ENCODE measurements around the gene MYBPC2. TPM values are rescaled to one million over a fixed set of nuclear protein-coding genes. Genes with fewer than 3 reads are reported as not detected.
A peak's percentile ranks its signal among the peaks of the same experiment; 100 is the strongest.
"Not testable (repeated sequence)": the region's sequence is repeated elsewhere in the genome, so short reads cannot be mapped to it uniquely, and the experiment has no call there.

MYBPC2 gene
- total RNA-seq, 1 donor from 2014 or later, result 1.4 TPM

- Mint-ChIP-seq H3K9me3 (no peaks in the 10 kb centered on the region), H3K4me1 (peaks cover 28% of the 10 kb centered on the region), H3K4me3 (peak overlapping the region; percentile 45), H3K36me3 (ENCODE audit: low read depth) (peaks cover 25% of the 10 kb centered on the region), H3K27me3 (no peaks in the 10 kb centered on the region), H3K27ac (no peak overlapping the region)
- ATAC-seq (ENCODE audit: low read depth) (no peak), DNase-seq (no peak)
- intact Hi-C loops (cut with micrococcal nuclease), result no loop called here
- TF ChIP-seq CTCF (IDR thresholded peaks at IDR 0.05), result no peak
- POLR2A ChIA-PET, result no interaction called here
- CTCF ChIA-PET, result no interaction called here
These were observed 45.4 kb upstream of the MYBPC2 start for GRCh38 chr19:50387176-50387867.

- ChIA-PET POLR2A (no interaction called here), CTCF (no interaction called here)
- ATAC-seq (ENCODE audit: low read depth), result no peak
- intact Hi-C loops (cut with micrococcal nuclease), result no loop called here
- no peak for TF ChIP-seq CTCF (IDR thresholded peaks at IDR 0.05)
- Mint-ChIP-seq H3K36me3 (ENCODE audit: low read depth) (peaks cover 28% of the 10 kb centered on the region), H3K27ac (no peak overlapping the region), H3K9me3 (no peaks in the 10 kb centered on the region), H3K4me1 (peaks cover 28% of the 10 kb centered on the region), H3K4me3 (peak overlapping the region; percentile 45), H3K27me3 (no peaks in the 10 kb centered on the region)
- no peak for DNase-seq
These were observed 44.8 kb upstream of the MYBPC2 start for GRCh38 chr19:50387868-50388245.

GRCh38 chr19:50390295-50390694 is 42.4 kb upstream of the MYBPC2 start:
- POLR2A ChIA-PET, result interaction anchor here (0.6 kb wide), 1 partner anchor 36 kb away, joined by 3 read pairs; no protein-coding TSS in a partner anchor
- ATAC-seq (ENCODE audit: low read depth); DNase-seq; intact Hi-C loops (cut with micrococcal nuclease); H3K4me1 Mint-ChIP-seq; CTCF ChIA-PET; H3K4me3 Mint-ChIP-seq; H3K27ac Mint-ChIP-seq; H3K9me3 Mint-ChIP-seq; H3K27me3 Mint-ChIP-seq: not testable (repeated sequence)
- peaks cover 32% of the 10 kb centered on the region for H3K36me3 Mint-ChIP-seq (ENCODE audit: low read depth)

GRCh38 chr19:50390952-50391351 is 41.7 kb upstream of the MYBPC2 start:
- H3K27ac Mint-ChIP-seq; H3K4me3 Mint-ChIP-seq; H3K9me3 Mint-ChIP-seq; DNase-seq; ATAC-seq (ENCODE audit: low read depth); H3K4me1 Mint-ChIP-seq; CTCF ChIA-PET; H3K27me3 Mint-ChIP-seq; intact Hi-C loops (cut with micrococcal nuclease): not testable (repeated sequence)
- POLR2A ChIA-PET, result interaction anchor here (0.6 kb wide), 1 partner anchor 158 kb away, joined by 4 read pairs; no protein-coding TSS in a partner anchor
- H3K36me3 Mint-ChIP-seq (ENCODE audit: low read depth), result peaks cover 35% of the 10 kb centered on the region

GRCh38 chr19:50392759-50393158 is 39.9 kb upstream of the MYBPC2 start:
- DNase-seq (no peak), ATAC-seq (ENCODE audit: low read depth) (no peak)
- Mint-ChIP-seq H3K4me1 (no peaks in the 10 kb centered on the region), H3K27me3 (no peaks in the 10 kb centered on the region), H3K4me3 (no peak overlapping the region), H3K9me3 (no peaks in the 10 kb centered on the region), H3K36me3 (ENCODE audit: low read depth) (peaks cover 28% of the 10 kb centered on the region), H3K27ac (no peak overlapping the region)
- ChIA-PET CTCF (no interaction called here), POLR2A (no interaction called here)
- no peak for TF ChIP-seq CTCF (IDR thresholded peaks at IDR 0.05)
- intact Hi-C loops (cut with micrococcal nuclease), result no loop called here

- no peak overlapping the region for H3K27ac Mint-ChIP-seq
- ATAC-seq (ENCODE audit: low read depth), result no peak
- intact Hi-C loops (cut with micrococcal nuclease), result no loop called here
These were observed 39.1 kb upstream of the MYBPC2 start for GRCh38 chr19:50393589-50393988.

More at GRCh38 chr19:50393589-50393988, 39.1 kb upstream of the MYBPC2 start:
- no peak for DNase-seq
- ChIA-PET POLR2A (no interaction called here), CTCF (no interaction called here)
- no peaks in the 10 kb centered on the region for H3K4me1 Mint-ChIP-seq
- peaks cover 28% of the 10 kb centered on the region for H3K36me3 Mint-ChIP-seq (ENCODE audit: low read depth)
- no peaks in the 10 kb centered on the region for H3K27me3 Mint-ChIP-seq
- TF ChIP-seq CTCF (IDR thresholded peaks at IDR 0.05), result no peak
- no peaks in the 10 kb centered on the region for H3K9me3 Mint-ChIP-seq
- no peak overlapping the region for H3K4me3 Mint-ChIP-seq
